Gastroesophageal sphincter (tissue), 4 donors: ENCODE measurements around the gene FURIN. TPM values are rescaled to one million over a fixed set of nuclear protein-coding genes. Genes with fewer than 3 reads are reported as not detected.

Source experiments
- ATAC-seq: fragments of 150-250 bp; one replicate; pipeline ENCODE4 v1.9.1; 2016; ENCODE audit warnings: mild to moderate bottlenecking, moderate library complexity
- H3K27ac ChIP-seq, 4 donors: fragments of 200-600 bp; sonication (generic) in 3 of 4; 1 replicate in 3 of 4; 2 replicates in 1 of 4; pipeline ENCODE4 v1.5.1; 2016 to 2019
- H3K27me3 ChIP-seq: fragments of 200-600 bp; sonication (generic); one replicate; pipeline ENCODE4 v1.5.1; 2019
- H3K36me3 ChIP-seq, 2 donors: fragments of 200-600 bp; sonication (generic); one replicate each; pipeline ENCODE4 v1.5.1; 2019; ENCODE audit warnings: control low read depth in 1 of 2
- H3K4me1 ChIP-seq, 3 donors: fragments of 200-600 bp; sonication (generic); 1 replicate in 2 of 3; 2 replicates in 1 of 3; pipeline ENCODE4 v1.5.1; 2016 to 2019; ENCODE audit warnings: control low read depth in 2 of 3
- H3K4me3 ChIP-seq, 2 donors: fragments of 200-600 bp; sonication (generic); one replicate each; pipeline ENCODE4 v1.5.1; 2019; ENCODE audit warnings: mild to moderate bottlenecking in 1 of 2, moderate library complexity in 1 of 2
- H3K9me3 ChIP-seq, 3 donors: fragments of 200-600 bp; sonication (generic); one replicate each; pipeline ENCODE4 v1.5.1; 2017 to 2019; ENCODE audit warnings: control low read depth in 2 of 3
- CTCF ChIP-seq, 4 experiments: fragments of 200-600 bp in 2 of 4; fragments of 450-650 bp in 2 of 4; sonication (generic) in 1 of 4; IDR thresholded peaks; one replicate each; pipeline ENCODE4 v1.5.1; 2017 to 2019; ENCODE audit warnings: antibody characterized with exemption in 4 of 4, mild to moderate bottlenecking in 2 of 4, moderate library complexity in 2 of 4
- EP300 ChIP-seq: sonication (generic); formaldehyde crosslinking; IDR thresholded peaks from one replicate; pipeline ENCODE4 v1.6.1; 2017; ENCODE audit warnings: antibody characterized with exemption, mild to moderate bottlenecking
- POLR2A ChIP-seq, 2 donors: fragments of 450-650 bp; IDR thresholded peaks; one replicate each; pipeline ENCODE4 v1.6.1; 2017; ENCODE audit warnings: antibody characterized with exemption in 2 of 2, mild to moderate bottlenecking in 2 of 2, moderate library complexity in 1 of 2
- POLR2AphosphoS5 ChIP-seq: sonication (generic); formaldehyde crosslinking; IDR thresholded peaks from one replicate; pipeline ENCODE4 v1.6.1; 2017; ENCODE audit warnings: antibody characterized with exemption
- WGBS, 2 donors: methylation state at CpG; one replicate each; pipeline ENCODE4 v1.1.5; 2018; ENCODE audit warnings: low coverage in 1 of 2; 5-methylcytosine and 5-hydroxymethylcytosine counted together
- total RNA-seq, 4 donors: library from RNA; depleted of rRNA; stranded (reverse); fragments of >200 nt; gene quantifications; one replicate each; pipeline ENCODE4 v1.1.0, GENCODE V29; 2016

FURIN gene
- total RNA-seq, 4 donors from 2014 or later, result 34.1 to 75.4 (median 59.8) TPM

- peaks cover 0 to 100% of the 10 kb centered on the region in 2 donors for H3K36me3 ChIP-seq
- no peaks in the 10 kb centered on the region for H3K4me1 ChIP-seq
- H3K9me3 ChIP-seq, result no peaks in the 10 kb centered on the region
- no peak overlapping the region for H3K4me3 ChIP-seq
- ATAC-seq, result no peak
- WGBS, 2 donors, result 60 to 93% methylated on average over 1 to 4 of the region's 7 CpGs
- H3K27ac ChIP-seq, result no peak overlapping the region
- TF ChIP-seq POLR2A (IDR thresholded peaks at IDR 0.05) (no peak), CTCF (IDR thresholded peaks at IDR 0.05) (no peak), EP300 (no peak), POLR2AphosphoS5 (no peak)
- H3K27me3 ChIP-seq, result no peaks in the 10 kb centered on the region
These were observed 46.9 kb downstream of the FURIN start for GRCh38 chr15:90915216-90915807.

DNA sequence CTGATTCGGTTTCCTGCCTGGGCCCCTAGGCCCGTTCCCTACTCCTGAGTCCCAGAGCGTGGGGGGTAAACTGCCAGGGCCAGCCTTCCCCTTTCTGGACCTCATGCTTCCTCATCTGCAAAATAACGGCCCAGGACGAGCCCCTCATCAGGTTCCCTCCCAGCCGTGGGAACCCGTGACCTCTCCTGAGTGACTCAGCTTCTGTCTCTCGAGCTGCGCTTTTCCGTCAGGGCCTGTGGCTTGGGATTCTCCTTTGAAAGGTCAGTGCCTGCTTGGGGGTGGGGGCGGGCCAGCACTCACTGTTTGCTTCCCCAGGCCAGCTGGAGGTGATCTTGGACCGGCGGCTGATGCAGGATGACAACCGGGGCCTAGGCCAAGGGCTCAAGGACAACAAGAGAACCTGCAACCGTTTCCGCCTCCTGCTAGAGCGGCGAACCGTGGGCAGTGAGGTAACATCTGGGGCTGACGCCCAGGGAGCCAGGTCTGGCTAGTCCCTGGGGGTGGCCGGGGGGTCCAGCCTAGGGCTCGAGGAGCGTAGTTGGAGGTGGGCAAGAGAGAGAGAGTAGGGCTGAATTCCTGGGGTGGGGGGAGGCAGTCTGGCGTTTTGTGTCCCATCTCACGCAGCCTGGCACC, 47.5 kb downstream of the FURIN start:
- no peak overlapping the region for H3K27ac ChIP-seq
- H3K9me3 ChIP-seq, result no peaks in the 10 kb centered on the region
- TF ChIP-seq POLR2AphosphoS5 (no peak), POLR2A (IDR thresholded peaks at IDR 0.05) (no peak), CTCF (IDR thresholded peaks at IDR 0.05) (no peak), EP300 (no peak)
- H3K27me3 ChIP-seq, result no peaks in the 10 kb centered on the region
- 100% methylated on average over 1 of the region's 25 CpGs; no CpG with 5 or more reads in 1 of the 2 donors for WGBS, 2 donors
- no peak for ATAC-seq
- H3K4me3 ChIP-seq, result no peak overlapping the region
- H3K4me1 ChIP-seq, result no peaks in the 10 kb centered on the region
- peaks cover 0 to 100% of the 10 kb centered on the region in 2 donors for H3K36me3 ChIP-seq

DNA sequence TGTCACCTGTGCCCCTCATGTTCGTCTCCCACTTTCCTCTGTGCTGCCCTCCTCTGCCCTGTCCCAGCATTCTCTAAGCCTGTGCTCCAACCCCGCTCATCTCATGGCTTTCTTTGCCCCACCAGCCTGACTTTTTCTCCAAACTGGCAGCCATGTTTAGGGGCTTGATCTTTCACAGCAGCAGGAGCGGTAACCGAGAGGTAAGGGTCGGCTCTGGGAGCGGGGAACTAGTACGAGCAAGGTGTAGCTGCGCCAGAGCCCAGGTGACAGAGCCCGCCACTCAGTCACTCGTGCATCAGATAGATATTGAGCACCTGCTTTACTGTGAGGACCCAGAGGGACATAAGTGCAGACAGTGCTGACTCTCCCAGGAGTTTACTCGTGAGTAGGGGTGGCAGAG, 48.1 kb downstream of the FURIN start:
- Histone ChIP-seq H3K36me3 (peaks cover 0 to 100% of the 10 kb centered on the region in 2 donors), H3K27ac (no peak overlapping the region), H3K4me3 (no peak overlapping the region), H3K4me1 (no peaks in the 10 kb centered on the region), H3K9me3 (no peaks in the 10 kb centered on the region), H3K27me3 (no peaks in the 10 kb centered on the region)
- TF ChIP-seq CTCF (IDR thresholded peaks at IDR 0.05) (no peak), POLR2A (IDR thresholded peaks at IDR 0.05) (no peak)
- 90% methylated on average over 2 of the region's 11 CpGs; no CpG with 5 or more reads in 1 of the 2 donors for WGBS, 2 donors
- no peak for ATAC-seq

DNA sequence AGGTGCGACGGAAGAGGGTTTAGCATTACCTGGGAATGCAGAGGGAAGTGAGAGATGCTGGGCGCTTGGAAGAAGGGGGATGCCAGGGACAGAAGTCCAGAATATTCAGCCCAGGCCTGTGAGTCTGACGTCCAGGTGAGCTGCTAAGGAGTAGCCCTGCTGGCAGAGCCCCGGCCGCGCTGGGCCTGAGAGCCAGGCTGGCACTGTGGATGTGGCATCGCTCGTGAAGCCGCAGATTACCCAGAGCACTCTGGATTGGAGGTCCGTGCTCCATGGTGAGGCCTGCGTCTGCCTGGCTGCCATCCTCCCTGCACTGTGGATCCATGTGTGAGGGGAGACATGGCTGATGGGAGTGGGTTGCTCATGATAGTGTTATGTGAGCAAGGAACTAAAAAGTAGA, 49.2 kb downstream of the FURIN start:
- no peak for ATAC-seq
- WGBS, 2 donors, result 90 to 96% methylated on average over 3 to 9 of the region's 12 CpGs
- H3K27ac ChIP-seq, result no peak overlapping the region
- H3K9me3 ChIP-seq, result no peaks in the 10 kb centered on the region
- peaks cover 0 to 97% of the 10 kb centered on the region in 2 donors for H3K36me3 ChIP-seq
- no peaks in the 10 kb centered on the region for H3K27me3 ChIP-seq
- no peak overlapping the region for H3K4me3 ChIP-seq
- no peaks in the 10 kb centered on the region for H3K4me1 ChIP-seq
- no peak for TF ChIP-seq POLR2AphosphoS5

DNA sequence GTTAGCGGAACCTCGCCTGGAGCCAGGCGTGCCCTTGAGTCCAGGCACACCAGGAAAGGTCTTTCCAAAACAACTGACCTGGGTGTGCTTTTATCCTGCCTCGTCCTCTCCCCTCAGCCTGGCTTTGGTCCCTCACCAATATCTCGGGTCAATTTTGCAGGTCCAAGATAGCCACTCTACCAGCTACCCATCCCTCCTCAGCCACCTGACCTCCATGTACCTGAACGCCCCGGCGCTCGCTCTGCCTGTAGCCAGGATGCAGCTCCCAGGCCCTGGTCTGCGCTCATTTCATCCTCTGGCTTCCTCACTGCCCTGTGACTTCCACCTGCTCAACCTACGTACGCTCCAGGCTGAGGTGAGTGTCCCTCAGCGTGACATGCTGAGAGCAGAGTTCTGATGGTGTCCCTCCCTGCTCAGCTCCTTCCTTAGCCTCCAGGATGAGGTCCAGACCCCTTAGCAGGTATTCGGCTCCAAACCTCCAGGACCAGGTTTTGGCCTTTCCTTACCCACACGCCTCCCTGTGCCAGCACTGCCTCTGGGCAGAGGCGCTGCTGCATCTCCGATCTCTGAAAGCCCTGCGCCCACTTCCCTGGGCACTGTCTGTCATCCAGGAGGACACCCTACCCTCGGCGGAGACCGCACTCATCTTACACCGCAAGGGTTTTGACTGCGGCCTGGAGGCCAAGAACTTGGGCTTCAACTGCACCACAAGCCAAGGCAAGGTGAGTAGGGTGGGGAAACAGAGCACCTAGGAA, 49.8 kb downstream of the FURIN start:
- Histone ChIP-seq H3K4me1 (no peaks in the 10 kb centered on the region), H3K4me3 (no peak overlapping the region), H3K9me3 (no peaks in the 10 kb centered on the region), H3K27me3 (no peaks in the 10 kb centered on the region), H3K27ac (no peak overlapping the region), H3K36me3 (peaks cover 0 to 91% of the 10 kb centered on the region in 2 donors)
- TF ChIP-seq EP300 (no peak), CTCF (IDR thresholded peaks at IDR 0.05) (no peak), POLR2AphosphoS5 (no peak), POLR2A (IDR thresholded peaks at IDR 0.05) (no peak)
- WGBS, 2 donors, result 86 to 92% methylated on average over 6 to 7 of the region's 23 CpGs
- ATAC-seq, result no peak
